ENCODE results near the gene EDC4. TPM values are rescaled to one million over a fixed set of nuclear protein-coding genes. Genes with fewer than 3 reads are reported as not detected.
A peak's percentile ranks its signal among the peaks of the same experiment; 100 is the strongest.

EDC4 gene
- total and polyA plus RNA-seq, 2 of the 13 experiments (the other 11 are each of a cell fraction or from before 2014, with no cell fraction given), result 51.4 to 59.1 TPM

DNA sequence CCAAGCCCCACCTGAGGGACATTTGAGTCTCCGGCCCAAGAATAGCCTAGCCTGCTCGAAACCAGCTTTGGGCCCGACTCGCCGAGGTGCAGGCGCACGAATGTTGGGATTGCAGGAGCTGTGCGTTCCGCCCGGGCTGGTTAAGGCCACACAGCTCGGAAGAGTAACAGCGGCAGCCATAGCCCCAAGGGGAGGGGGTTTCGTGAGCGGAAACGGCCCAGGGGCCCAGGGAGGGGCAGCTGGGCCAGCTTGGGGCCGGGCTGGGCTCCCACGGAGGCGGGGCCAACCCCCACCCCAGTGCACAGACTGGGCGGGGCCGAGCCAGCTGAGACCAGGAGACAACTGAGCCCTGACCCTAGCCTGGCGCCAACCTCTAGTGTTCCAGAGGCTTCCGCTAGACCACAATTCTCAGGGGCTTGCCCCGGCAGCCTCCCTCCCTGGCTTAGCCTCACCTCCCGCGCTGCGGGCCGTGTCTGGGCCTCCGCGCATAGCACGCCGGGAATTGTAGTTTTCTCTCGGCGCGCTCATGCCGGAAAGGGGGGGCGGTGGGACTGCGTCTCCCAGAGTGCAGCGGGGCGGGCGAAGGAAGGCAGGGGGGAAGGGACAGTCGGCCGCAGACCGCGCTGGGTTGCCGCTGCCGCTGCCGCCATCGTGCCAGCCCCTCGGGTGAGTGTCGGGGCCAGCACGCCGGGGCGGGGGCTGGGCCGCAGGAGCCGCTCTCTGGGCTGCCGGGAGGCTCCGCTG is 26.4 kb upstream of the EDC4 start, which contains the start of gene NUTF2 (continued):
- TF ChIP-seq, protein P1, sequence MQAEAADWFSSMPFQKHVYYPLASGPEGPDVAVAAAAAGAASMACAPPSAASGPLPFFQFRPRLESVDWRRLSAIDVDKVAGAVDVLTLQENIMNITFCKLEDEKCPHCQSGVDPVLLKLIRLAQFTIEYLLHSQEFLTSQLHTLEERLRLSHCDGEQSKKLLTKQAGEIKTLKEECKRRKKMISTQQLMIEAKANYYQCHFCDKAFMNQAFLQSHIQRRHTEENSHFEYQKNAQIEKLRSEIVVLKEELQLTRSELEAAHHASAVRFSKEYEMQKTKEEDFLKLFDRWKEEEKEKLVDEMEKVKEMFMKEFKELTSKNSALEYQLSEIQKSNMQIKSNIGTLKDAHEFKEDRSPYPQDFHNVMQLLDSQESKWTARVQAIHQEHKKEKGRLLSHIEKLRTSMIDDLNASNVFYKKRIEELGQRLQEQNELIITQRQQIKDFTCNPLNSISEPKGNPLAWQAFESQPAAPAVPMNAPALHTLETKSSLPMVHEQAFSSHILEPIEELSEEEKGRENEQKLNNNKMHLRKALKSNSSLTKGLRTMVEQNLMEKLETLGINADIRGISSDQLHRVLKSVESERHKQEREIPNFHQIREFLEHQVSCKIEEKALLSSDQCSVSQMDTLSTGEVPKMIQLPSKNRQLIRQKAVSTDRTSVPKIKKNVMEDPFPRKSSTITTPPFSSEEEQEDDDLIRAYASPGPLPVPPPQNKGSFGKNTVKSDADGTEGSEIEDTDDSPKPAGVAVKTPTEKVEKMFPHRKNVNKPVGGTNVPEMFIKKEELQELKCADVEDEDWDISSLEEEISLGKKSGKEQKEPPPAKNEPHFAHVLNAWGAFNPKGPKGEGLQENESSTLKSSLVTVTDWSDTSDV (CRISPR knock-in tag; IDR thresholded peaks at IDR 0.05), result no peak
- TF ChIP-seq KLF9 (CRISPR knock-in tag; IDR thresholded peaks at IDR 0.05; ENCODE audit: low read depth) (peak; percentile 60; the same call in 1 of the 2 replicates), FOXA3 (CRISPR knock-in tag; IDR thresholded peaks at IDR 0.05) (peak; percentile 59), CHD2 (IDR thresholded peaks at IDR 0.05; ENCODE audit: low read depth, low read length) (peak; percentile 84), HNF1B (CRISPR knock-in tag; IDR thresholded peaks at IDR 0.05) (no peak; the same call in none of the 2 replicates), PHB2 (IDR thresholded peaks at IDR 0.05; ENCODE audit: partially characterized antibody) (no peak), ZFP36 (IDR thresholded peaks at IDR 0.05; ENCODE audit: borderline replicate concordance, low read depth, low read length, partially characterized antibody) (no peak), ZNF468 (CRISPR knock-in tag; IDR thresholded peaks at IDR 0.05) (no peak), FOSL2 (CRISPR knock-in tag; IDR thresholded peaks at IDR 0.05) (no peak), KLF12 (CRISPR knock-in tag; IDR thresholded peaks at IDR 0.05; ENCODE audit: borderline replicate concordance) (no peak; the same call in 1 of the 2 replicates), MTF1 (CRISPR knock-in tag; IDR thresholded peaks at IDR 0.05) (no peak; the same call in 1 of the 2 replicates), ZEB1 (IDR thresholded peaks at IDR 0.05; ENCODE audit: insufficient replicate concordance, low read depth) (no peak), ZNF224 (CRISPR knock-in tag; IDR thresholded peaks at IDR 0.05) (no peak), ZNF484 (CRISPR knock-in tag; IDR thresholded peaks at IDR 0.05; ENCODE audit: borderline replicate concordance, low read depth) (no peak), ZNF317 (CRISPR knock-in tag; IDR thresholded peaks at IDR 0.05) (peak; percentile 78), PHF8 (CRISPR knock-in tag; IDR thresholded peaks at IDR 0.05) (peak; percentile 80), KDM2A (CRISPR knock-in tag; IDR thresholded peaks at IDR 0.05; ENCODE audit: borderline replicate concordance, low read depth) (peak; percentile 93), SALL1 (CRISPR knock-in tag; IDR thresholded peaks at IDR 0.05) (peak; percentile 88), GATA4 (IDR thresholded peaks at IDR 0.05; ENCODE audit: borderline replicate concordance, low read depth) (peak; percentile 75), POGZ (CRISPR knock-in tag; IDR thresholded peaks at IDR 0.05) (peak; percentile 79), RFXANK (CRISPR knock-in tag; IDR thresholded peaks at IDR 0.05) (no peak), SIN3A (IDR thresholded peaks at IDR 0.05; ENCODE audit: borderline replicate concordance, low read depth, low read length) (peak; percentile 85; the same call in 1 of the 2 replicates), ZBTB26 (CRISPR knock-in tag; IDR thresholded peaks at IDR 0.05; ENCODE audit: borderline replicate concordance) (peak; percentile 21; the same call in 1 of the 2 replicates), ZNF530 (CRISPR knock-in tag; IDR thresholded peaks at IDR 0.05; ENCODE audit: low read depth) (no peak), ZNF580 (CRISPR knock-in tag; IDR thresholded peaks at IDR 0.05; ENCODE audit: borderline replicate concordance, low read depth) (peak; percentile 75; the same call in 1 of the 2 replicates)
